GM18520 (cell line): ENCODE results near the gene DNAH7.

Experiments used
- ATAC-seq: cut with Tn5 transposase; IDR thresholded peaks from one replicate; pipeline ENCODE4 v1.9.1; 2021; ENCODE audit not compliant: unreplicated experiment

The DNAH7 gene

GRCh38 chr2:196079052-196079451 is 10.4 kb upstream of the DNAH7 start:
- ATAC-seq = no peak

- ATAC-seq = no peak
Measured at GRCh38 chr2:196077821-196078220, 9.2 kb upstream of the DNAH7 start.

GRCh38 chr2:196076778-196077568 is 8.3 kb upstream of the DNAH7 start:
- no peak for ATAC-seq

- ATAC-seq = no peak
Measured at GRCh38 chr2:196075196-196075595, 6.6 kb upstream of the DNAH7 start.

GRCh38 chr2:196074631-196075030 is 6.0 kb upstream of the DNAH7 start:
- ATAC-seq = no peak

GRCh38 chr2:196073521-196073920 is 4.9 kb upstream of the DNAH7 start:
- ATAC-seq = no peak

GRCh38 chr2:196067088-196067382 is 1.6 kb downstream of the DNAH7 start:
- no peak for ATAC-seq

GRCh38 chr2:196066291-196067087 is 2.1 kb downstream of the DNAH7 start:
- ATAC-seq = no peak

- ATAC-seq = no peak
Measured at GRCh38 chr2:196063773-196064172, 4.9 kb downstream of the DNAH7 start.

GRCh38 chr2:196059491-196059960 is 9.1 kb downstream of the DNAH7 start:
- no peak for ATAC-seq

GRCh38 chr2:196054631-196055030 is 14.0 kb downstream of the DNAH7 start:
- ATAC-seq = no peak

GRCh38 chr2:196046123-196046917 is 22.3 kb downstream of the DNAH7 start:
- ATAC-seq = no peak

- ATAC-seq = no peak
Measured at GRCh38 chr2:196041786-196042185, 26.9 kb downstream of the DNAH7 start.

GRCh38 chr2:196040218-196040617 is 28.4 kb downstream of the DNAH7 start:
- ATAC-seq = no peak

- no peak for ATAC-seq
Measured at GRCh38 chr2:196036442-196036841, 32.2 kb downstream of the DNAH7 start.

GRCh38 chr2:196018037-196018436 is 50.6 kb downstream of the DNAH7 start:
- ATAC-seq = no peak

GRCh38 chr2:196012314-196012713 is 56.3 kb downstream of the DNAH7 start:
- ATAC-seq = no peak

GRCh38 chr2:196000551-196000950 is 68.1 kb downstream of the DNAH7 start:
- no peak for ATAC-seq

GRCh38 chr2:195998070-195998469 is 70.6 kb downstream of the DNAH7 start:
- no peak for ATAC-seq

- no peak for ATAC-seq
Measured at GRCh38 chr2:195995499-195995898, 73.1 kb downstream of the DNAH7 start.

- no peak for ATAC-seq
Measured at GRCh38 chr2:195993623-195994022, 75.0 kb downstream of the DNAH7 start.

- no peak for ATAC-seq
Measured at GRCh38 chr2:195985741-195986140, 82.9 kb downstream of the DNAH7 start.
